ENCODE measurements around the gene XYLT2. TPM values are rescaled to one million over a fixed set of nuclear protein-coding genes. Genes with fewer than 3 reads are reported as not detected.
A peak's percentile ranks its signal among the peaks of the same experiment; 100 is the strongest.

The XYLT2 gene
- total RNA-seq, 1 donor from 2014 or later, result 41.0 TPM

- Histone ChIP-seq H3K4me3 (ENCODE audit: insufficient read depth, low read depth, low read length) (peak within 1 kb of the TSS; percentile 97), H2AFZ (ENCODE audit: low read depth, low read length) (peak within 1 kb of the TSS; percentile 98), H3K4me1 (ENCODE audit: insufficient read depth, low read length) (peaks cover 13% of the 10 kb centered on the region), H3K79me2 (ENCODE audit: insufficient read depth, low read length) (peaks cover 30% of the 10 kb centered on the region), H4K20me1 (ENCODE audit: insufficient read depth, low read length) (peaks cover 15% of the 10 kb centered on the region), H3K27me3 (ENCODE audit: insufficient read depth, low read length) (no peaks in the 10 kb centered on the region), H3K4me2 (ENCODE audit: low read length) (peak within 1 kb of the TSS; percentile 89), H3K27ac (ENCODE audit: low read depth, low read length) (peak within 1 kb of the TSS; percentile 99), H3K9ac (ENCODE audit: low read length) (peak within 1 kb of the TSS; percentile 98), H3K9me3 (ENCODE audit: insufficient read depth, low read depth, low read length) (no peaks in the 10 kb centered on the region), H3K36me3 (ENCODE audit: insufficient read depth, low read length) (peaks cover 28% of the 10 kb centered on the region)
- no peak for FAIRE-seq
- Mint-ChIP-seq H3K4me3 (ENCODE audit: unreplicated experiment) (peak within 1 kb of the TSS; percentile 99), H3K4me1 (ENCODE audit: low read depth, unreplicated experiment) (peaks cover 12% of the 10 kb centered on the region), H3K27me3 (ENCODE audit: low read depth, unreplicated experiment) (no peaks in the 10 kb centered on the region), H3K27ac (ENCODE audit: unreplicated experiment) (peak within 1 kb of the TSS; percentile 99), H3K9me3 (ENCODE audit: unreplicated experiment) (no peaks in the 10 kb centered on the region), H3K36me3 (ENCODE audit: low read depth, unreplicated experiment) (peaks cover 7% of the 10 kb centered on the region)
- peak; percentile 71 for DNase-seq (ENCODE audit: low read depth)
- TF ChIP-seq EZH2 (IDR thresholded peaks at IDR 0.05; ENCODE audit: insufficient read depth, low read length) (no peak), CTCF (IDR thresholded peaks at IDR 0.05; ENCODE audit: insufficient read depth, low read depth, low read length) (no peak)
These were observed 27.0 kb downstream of the XYLT2 start, which contains the start of the genes EME1 and MRPL27 for GRCh38 chr17:50372758-50373556. Gene EME1, plus strand, starts transcription at chr17:50373229. Its CDS starts 1,980 bp downstream, at chr17:50375209. Gene MRPL27, minus strand, starts transcription at chr17:50373184. Its CDS starts 14 bp downstream, at chr17:50373170.

GRCh38 chr17:50373705-50374104, 27.8 kb downstream of the XYLT2 start:
- Mint-ChIP-seq H3K36me3 (ENCODE audit: low read depth, unreplicated experiment) (peaks cover 6% of the 10 kb centered on the region), H3K4me3 (ENCODE audit: unreplicated experiment) (peak overlapping the region; percentile 99), H3K9me3 (ENCODE audit: unreplicated experiment) (no peaks in the 10 kb centered on the region), H3K27me3 (ENCODE audit: low read depth, unreplicated experiment) (no peaks in the 10 kb centered on the region), H3K27ac (ENCODE audit: unreplicated experiment) (no peak overlapping the region), H3K4me1 (ENCODE audit: low read depth, unreplicated experiment) (peaks cover 16% of the 10 kb centered on the region)
- Histone ChIP-seq H3K36me3 (ENCODE audit: insufficient read depth, low read length) (peaks cover 21% of the 10 kb centered on the region), H4K20me1 (ENCODE audit: insufficient read depth, low read length) (peaks cover 19% of the 10 kb centered on the region), H3K79me2 (ENCODE audit: insufficient read depth, low read length) (peaks cover 30% of the 10 kb centered on the region), H3K4me1 (ENCODE audit: insufficient read depth, low read length) (peaks cover 18% of the 10 kb centered on the region), H3K9me3 (ENCODE audit: insufficient read depth, low read depth, low read length) (no peaks in the 10 kb centered on the region), H3K27me3 (ENCODE audit: insufficient read depth, low read length) (no peaks in the 10 kb centered on the region), H3K27ac (ENCODE audit: low read depth, low read length) (no peak overlapping the region), H3K4me2 (ENCODE audit: low read length) (peak overlapping the region; percentile 89), H3K9ac (ENCODE audit: low read length) (peak overlapping the region; percentile 98), H2AFZ (ENCODE audit: low read depth, low read length) (no peak overlapping the region), H3K4me3 (ENCODE audit: insufficient read depth, low read depth, low read length) (peak overlapping the region; percentile 97)
- no peak for TF ChIP-seq EZH2 (IDR thresholded peaks at IDR 0.05; ENCODE audit: insufficient read depth, low read length)
- TF ChIP-seq CTCF (IDR thresholded peaks at IDR 0.05; ENCODE audit: insufficient read depth, low read depth, low read length), result no peak
- FAIRE-seq (no peak), DNase-seq (ENCODE audit: low read depth) (no peak)

All from astrocyte (in vitro differentiated cells and primary cell).